ENCODE measurements around the gene CTNND2. TPM values are rescaled to one million over a fixed set of nuclear protein-coding genes. Genes with fewer than 3 reads are reported as not detected.

CTNND2 gene
- total RNA-seq, 4 donors from 2014 or later, result 1.3 to 2.5 (median 2.1) TPM

- Histone ChIP-seq H3K4me1 (peaks cover 3 to 9% (median 5%) of the 10 kb centered on the region in 4 donors), H3K9me3 (no peaks in the 10 kb centered on the region), H3K27ac (replicated peaks in 1 of 4) (no peak overlapping the region), H3K4me3 (no peak overlapping the region), H3K36me3 (no peaks in the 10 kb centered on the region), H3K27me3 (peaks cover 0 to 50% (median 4%) of the 10 kb centered on the region in 4 donors)
- WGBS, result 56% methylated on average over 6 of the region's 6 CpGs
- TF ChIP-seq CTCF (IDR thresholded peaks at IDR 0.05) (no peak), POLR2AphosphoS5 (IDR thresholded peaks at IDR 0.05) (no peak), EP300 (IDR thresholded peaks at IDR 0.05) (no peak), POLR2A (IDR thresholded peaks at IDR 0.05; ENCODE audit: low read depth) (no peak)
- intact Hi-C loops (cut with DNase I), result no loop called here
- DNase-seq (ENCODE audit: extremely low spot score), result no peak
Measured at GRCh38 chr5:10989577-10990263, 914.5 kb downstream of the CTNND2 start.

GRCh38 chr5:10988622-10989021, 915.6 kb downstream of the CTNND2 start:
- TF ChIP-seq CTCF (IDR thresholded peaks at IDR 0.05) (no peak), POLR2AphosphoS5 (IDR thresholded peaks at IDR 0.05) (no peak), POLR2A (IDR thresholded peaks at IDR 0.05; ENCODE audit: low read depth) (no peak), EP300 (IDR thresholded peaks at IDR 0.05) (no peak)
- WGBS, result 25% methylated on average over 2 of the region's 2 CpGs
- intact Hi-C loops (cut with DNase I), result no loop called here
- H3K36me3 ChIP-seq, result no peaks in the 10 kb centered on the region
- H3K9me3 ChIP-seq, result no peaks in the 10 kb centered on the region
- no peak overlapping the region for H3K27ac ChIP-seq (replicated peaks in 1 of 4)
- no peak for DNase-seq (ENCODE audit: extremely low spot score)
- peaks cover 0 to 43% (median 4%) of the 10 kb centered on the region in 4 donors for H3K27me3 ChIP-seq
- no peak overlapping the region for H3K4me3 ChIP-seq
- H3K4me1 ChIP-seq, result peaks cover 3 to 9% (median 5%) of the 10 kb centered on the region in 4 donors

- Histone ChIP-seq H3K27ac (replicated peaks in 1 of 4) (no peak overlapping the region), H3K4me3 (no peak overlapping the region), H3K4me1 (peaks cover 3 to 9% (median 5%) of the 10 kb centered on the region in 4 donors), H3K36me3 (no peaks in the 10 kb centered on the region), H3K9me3 (no peaks in the 10 kb centered on the region), H3K27me3 (peaks cover 0 to 40% (median 4%) of the 10 kb centered on the region in 4 donors)
- TF ChIP-seq EP300 (IDR thresholded peaks at IDR 0.05) (no peak), CTCF (IDR thresholded peaks at IDR 0.05) (peak; percentile 28 to 55 (median 40)), POLR2A (IDR thresholded peaks at IDR 0.05; ENCODE audit: low read depth) (no peak), POLR2AphosphoS5 (IDR thresholded peaks at IDR 0.05) (no peak)
- DNase-seq (ENCODE audit: extremely low spot score), result no peak
- intact Hi-C loops (cut with DNase I), result no loop called here
- 11% methylated on average over 17 of the region's 17 CpGs for WGBS
Measured at GRCh38 chr5:10987925-10988504, 916.2 kb downstream of the CTNND2 start.

- Histone ChIP-seq H3K27ac (replicated peaks in 1 of 4) (no peak overlapping the region), H3K9me3 (no peaks in the 10 kb centered on the region), H3K4me3 (no peak overlapping the region), H3K36me3 (no peaks in the 10 kb centered on the region), H3K4me1 (peaks cover 3 to 9% (median 5%) of the 10 kb centered on the region in 4 donors), H3K27me3 (peaks cover 0 to 34% (median 4%) of the 10 kb centered on the region in 4 donors)
- no peak for TF ChIP-seq EP300 (IDR thresholded peaks at IDR 0.05)
- TF ChIP-seq CTCF (IDR thresholded peaks at IDR 0.05), result no peak
- TF ChIP-seq POLR2A (IDR thresholded peaks at IDR 0.05; ENCODE audit: low read depth), result no peak
- no peak for TF ChIP-seq POLR2AphosphoS5 (IDR thresholded peaks at IDR 0.05)
- intact Hi-C loops (cut with DNase I), result no loop called here
- no peak for DNase-seq (ENCODE audit: extremely low spot score)
- WGBS, result 53% methylated on average over 8 of the region's 8 CpGs
Measured at GRCh38 chr5:10987276-10987924, 916.8 kb downstream of the CTNND2 start.

Measured in esophagus muscularis mucosa (tissue), 4 donors.